Nephron (organoid): ENCODE data around the gene PDCD1LG2.
A peak's percentile ranks its signal among the peaks of the same experiment; 100 is the strongest.

Experiments
- H3K27ac Mint-ChIP-seq, 3 experiments: 2 replicates each; pipeline ENCODE4 v1.8.0; 2020; ENCODE audit warnings: mixed read lengths in 3 of 3, mild to moderate bottlenecking in 2 of 3, moderate library complexity in 1 of 3
- H3K27me3 Mint-ChIP-seq: 2 replicates; pipeline ENCODE4 v1.8.0; 2021; ENCODE audit warnings: low read depth, mild to moderate bottlenecking, moderate library complexity, mixed read lengths
- H3K36me3 Mint-ChIP-seq: 2 replicates; pipeline ENCODE4 v1.8.0; 2020; ENCODE audit warnings: low read depth, mixed read lengths
- H3K4me1 Mint-ChIP-seq: 2 replicates; pipeline ENCODE4 v1.8.0; 2020; ENCODE audit warnings: mixed read lengths
- H3K4me3 Mint-ChIP-seq, 3 experiments: 2 replicates each; pipeline ENCODE4 v1.8.0; 2020; ENCODE audit warnings: mild to moderate bottlenecking in 3 of 3, mixed read lengths in 3 of 3, moderate library complexity in 2 of 3
- H3K9me3 Mint-ChIP-seq: 2 replicates; pipeline ENCODE4 v1.8.0; 2020; ENCODE audit warnings: mixed read lengths
- TF ChIP-seq, protein P1 (sequence below), 3 experiments: fragments of 200-600 bp; sonication (generic); IDR thresholded peaks; one replicate each; pipeline ENCODE4 v1.5.0; 2021; ENCODE audit warnings: antibody characterized with exemption in 3 of 3; ENCODE audit not compliant: unreplicated experiment in 3 of 3

PDCD1LG2 gene

GRCh38 chr9:5500441-5501235, 9.7 kb upstream of the PDCD1LG2 start:
- Mint-ChIP-seq H3K27me3 (no peaks in the 10 kb centered on the region), H3K36me3 (no peaks in the 10 kb centered on the region), H3K4me3 (no peak overlapping the region), H3K27ac (peak overlapping the region in 1 of 3 experiments; percentile 8), H3K9me3 (peaks cover 11% of the 10 kb centered on the region), H3K4me1 (peaks cover 5% of the 10 kb centered on the region)
- TF ChIP-seq, protein P1, sequence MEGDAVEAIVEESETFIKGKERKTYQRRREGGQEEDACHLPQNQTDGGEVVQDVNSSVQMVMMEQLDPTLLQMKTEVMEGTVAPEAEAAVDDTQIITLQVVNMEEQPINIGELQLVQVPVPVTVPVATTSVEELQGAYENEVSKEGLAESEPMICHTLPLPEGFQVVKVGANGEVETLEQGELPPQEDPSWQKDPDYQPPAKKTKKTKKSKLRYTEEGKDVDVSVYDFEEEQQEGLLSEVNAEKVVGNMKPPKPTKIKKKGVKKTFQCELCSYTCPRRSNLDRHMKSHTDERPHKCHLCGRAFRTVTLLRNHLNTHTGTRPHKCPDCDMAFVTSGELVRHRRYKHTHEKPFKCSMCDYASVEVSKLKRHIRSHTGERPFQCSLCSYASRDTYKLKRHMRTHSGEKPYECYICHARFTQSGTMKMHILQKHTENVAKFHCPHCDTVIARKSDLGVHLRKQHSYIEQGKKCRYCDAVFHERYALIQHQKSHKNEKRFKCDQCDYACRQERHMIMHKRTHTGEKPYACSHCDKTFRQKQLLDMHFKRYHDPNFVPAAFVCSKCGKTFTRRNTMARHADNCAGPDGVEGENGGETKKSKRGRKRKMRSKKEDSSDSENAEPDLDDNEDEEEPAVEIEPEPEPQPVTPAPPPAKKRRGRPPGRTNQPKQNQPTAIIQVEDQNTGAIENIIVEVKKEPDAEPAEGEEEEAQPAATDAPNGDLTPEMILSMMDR (IDR thresholded peaks at IDR 0.05; ENCODE audit: unreplicated experiment in 3 of 3): no peak

DNA sequence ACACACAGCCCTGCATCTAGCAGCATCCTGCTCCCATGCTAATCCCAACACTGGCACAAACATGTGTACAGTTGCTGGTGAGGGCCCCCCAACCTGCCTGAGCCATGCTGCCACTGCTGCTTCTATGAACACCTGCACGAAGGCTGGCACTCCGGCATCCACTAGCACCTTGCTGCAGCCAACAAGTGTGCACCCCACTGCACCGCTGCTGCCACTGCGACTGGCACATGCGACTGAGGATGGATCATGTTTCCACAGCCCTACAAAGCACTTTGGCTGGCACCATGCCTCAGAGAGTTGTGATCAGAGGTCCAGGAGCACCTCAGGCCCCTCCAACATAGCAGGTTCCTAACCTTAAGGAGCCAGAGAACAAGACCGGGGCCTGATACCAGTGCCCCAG, 7.8 kb upstream of the PDCD1LG2 start:
- Mint-ChIP-seq H3K4me3 (no peak overlapping the region), H3K27ac (no peak overlapping the region), H3K36me3 (no peaks in the 10 kb centered on the region), H3K9me3 (peaks cover 11% of the 10 kb centered on the region), H3K27me3 (no peaks in the 10 kb centered on the region), H3K4me1 (peaks cover 5% of the 10 kb centered on the region)
- TF ChIP-seq, protein P1 (IDR thresholded peaks at IDR 0.05; ENCODE audit: unreplicated experiment in 3 of 3): no peak

DNA sequence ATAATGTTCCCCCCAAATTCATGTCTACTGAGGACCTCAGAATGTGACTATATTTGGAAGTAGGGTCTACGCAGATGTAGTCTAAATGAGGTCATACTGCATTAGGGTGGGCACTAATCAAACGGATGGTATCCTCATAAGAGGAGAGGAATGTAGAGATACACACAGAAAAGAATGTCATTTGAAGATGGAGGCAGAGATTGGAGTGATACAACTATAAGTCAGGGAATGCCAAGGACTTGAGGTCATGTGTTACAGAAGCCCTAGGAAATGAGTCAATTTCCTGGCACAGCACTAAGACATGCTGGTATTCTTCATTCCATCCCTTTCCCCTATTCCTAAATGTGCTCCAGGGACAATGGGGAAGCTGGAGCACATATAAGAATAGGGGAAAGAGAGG, 758 bp upstream of the PDCD1LG2 start:
- Mint-ChIP-seq H3K4me1 (no peaks in the 10 kb centered on the region), H3K27ac (no peak overlapping the region), H3K9me3 (peaks cover 3% of the 10 kb centered on the region), H3K4me3 (no peak overlapping the region), H3K27me3 (no peaks in the 10 kb centered on the region), H3K36me3 (no peaks in the 10 kb centered on the region)
- TF ChIP-seq, protein P1 (IDR thresholded peaks at IDR 0.05; ENCODE audit: unreplicated experiment in 3 of 3): no peak

- no peaks in the 10 kb centered on the region for H3K27me3 Mint-ChIP-seq
These were observed 658 bp downstream of the PDCD1LG2 start for GRCh38 chr9:5510989-5511388.

GRCh38 chr9:5511476-5511875, 1.1 kb downstream of the PDCD1LG2 start:
- no peak overlapping the region for H3K4me3 Mint-ChIP-seq
- H3K27me3 Mint-ChIP-seq: no peaks in the 10 kb centered on the region

More at GRCh38 chr9:5510989-5511388, 658 bp downstream of the PDCD1LG2 start:
- TF ChIP-seq, protein P1 (IDR thresholded peaks at IDR 0.05; ENCODE audit: unreplicated experiment in 3 of 3): no peak
- Mint-ChIP-seq H3K9me3 (no peaks in the 10 kb centered on the region), H3K4me1 (no peaks in the 10 kb centered on the region), H3K4me3 (no peak overlapping the region), H3K27ac (no peak overlapping the region), H3K36me3 (no peaks in the 10 kb centered on the region)

More at GRCh38 chr9:5511476-5511875, 1.1 kb downstream of the PDCD1LG2 start:
- Mint-ChIP-seq H3K4me1 (no peaks in the 10 kb centered on the region), H3K36me3 (no peaks in the 10 kb centered on the region), H3K27ac (no peak overlapping the region), H3K9me3 (no peaks in the 10 kb centered on the region)
- TF ChIP-seq, protein P1 (IDR thresholded peaks at IDR 0.05; ENCODE audit: unreplicated experiment in 3 of 3): no peak
